Neutrophil (primary cell): ENCODE results near the gene IL4R.
A peak's percentile ranks its signal among the peaks of the same experiment; 100 is the strongest.

Experiments
- H3K27ac ChIP-seq: fragments of 200-600 bp; sonication (generic); 2 replicates; pipeline ENCODE4 v1.5.1; 2016; ENCODE audit warnings: mild to moderate bottlenecking, moderate library complexity
- H3K27me3 ChIP-seq: fragments of 200-600 bp; sonication (generic); 2 replicates; pipeline ENCODE4 v1.6.0; 2016; ENCODE audit warnings: mild to moderate bottlenecking
- H3K36me3 ChIP-seq: fragments of 200-600 bp; sonication (generic); 2 replicates; pipeline ENCODE4 v1.5.1; 2017
- H3K4me1 ChIP-seq, 2 experiments: fragments of 200-600 bp in 1 of 2; sonication (generic) in 1 of 2; 1 replicate in 1 of 2; 2 replicates in 1 of 2; pipeline versions ENCODE4 v1.5.1 to v1.6.1; 2013 to 2016; ENCODE audit warnings: low read depth in 1 of 2, low read length in 1 of 2, mild to moderate bottlenecking in 1 of 2, moderate library complexity in 1 of 2; ENCODE audit not compliant: control insufficient read depth in 1 of 2, insufficient read depth in 1 of 2
- H3K4me3 ChIP-seq, 2 experiments: fragments of 200-600 bp in 1 of 2; sonication (generic) in 1 of 2; 1 replicate in 1 of 2; 2 replicates in 1 of 2; pipeline ENCODE4 v1.5.1; 2013 to 2016; ENCODE audit warnings: low read depth in 1 of 2, low read length in 1 of 2, mild to moderate bottlenecking in 1 of 2, moderate library complexity in 1 of 2
- H3K9me3 ChIP-seq: fragments of 200-600 bp; sonication (generic); 2 replicates; pipeline ENCODE4 v1.5.1; 2016
- CTCF ChIP-seq: fragments of 200-600 bp; sonication (generic); IDR thresholded peaks from 2 replicates; pipeline ENCODE4 v1.5.1; 2016; ENCODE audit warnings: antibody characterized with exemption

Gene IL4R

GRCh38 chr16:27351989-27352388, 38.2 kb downstream of the IL4R start:
- H3K36me3 ChIP-seq: peaks cover 100% of the 10 kb centered on the region
- TF ChIP-seq CTCF: no peak
- no peaks in the 10 kb centered on the region for H3K9me3 ChIP-seq
- no peak overlapping the region for H3K4me3 ChIP-seq
- H3K27ac ChIP-seq: peak overlapping the region; percentile 31
- no peaks in the 10 kb centered on the region for H3K27me3 ChIP-seq
- H3K4me1 ChIP-seq: peaks cover 13% of the 10 kb centered on the region in 2 experiments

- H3K36me3 ChIP-seq: peaks cover 100% of the 10 kb centered on the region
- peak overlapping the region; percentile 63 for H3K27ac ChIP-seq
- no peak overlapping the region for H3K4me3 ChIP-seq
Measured at GRCh38 chr16:27353853-27354252, 40.1 kb downstream of the IL4R start.

GRCh38 chr16:27355610-27356009, 41.8 kb downstream of the IL4R start:
- Histone ChIP-seq H3K36me3 (peaks cover 99% of the 10 kb centered on the region), H3K4me1 (no peaks in the 10 kb centered on the region), H3K9me3 (no peaks in the 10 kb centered on the region), H3K4me3 (no peak overlapping the region), H3K27ac (peak overlapping the region; percentile 63), H3K27me3 (no peaks in the 10 kb centered on the region)
- no peak for TF ChIP-seq CTCF

More at GRCh38 chr16:27353853-27354252, 40.1 kb downstream of the IL4R start:
- TF ChIP-seq CTCF: no peak
- H3K9me3 ChIP-seq: no peaks in the 10 kb centered on the region
- no peaks in the 10 kb centered on the region for H3K4me1 ChIP-seq
- no peaks in the 10 kb centered on the region for H3K27me3 ChIP-seq

- Histone ChIP-seq H3K4me3 (no peak overlapping the region), H3K27me3 (no peaks in the 10 kb centered on the region), H3K36me3 (peaks cover 99% of the 10 kb centered on the region), H3K27ac (no peak overlapping the region), H3K4me1 (no peaks in the 10 kb centered on the region), H3K9me3 (no peaks in the 10 kb centered on the region)
- no peak for TF ChIP-seq CTCF
Measured at GRCh38 chr16:27356794-27357193, 43.0 kb downstream of the IL4R start.

GRCh38 chr16:27359051-27359450, 45.3 kb downstream of the IL4R start:
- H3K9me3 ChIP-seq: no peaks in the 10 kb centered on the region
- peaks cover 99% of the 10 kb centered on the region for H3K36me3 ChIP-seq
- H3K4me3 ChIP-seq: no peak overlapping the region
- no peak for TF ChIP-seq CTCF
- H3K4me1 ChIP-seq: peaks cover 0 to 10% of the 10 kb centered on the region in 2 experiments
- no peak overlapping the region for H3K27ac ChIP-seq
- H3K27me3 ChIP-seq: no peaks in the 10 kb centered on the region

- no peaks in the 10 kb centered on the region for H3K9me3 ChIP-seq
- TF ChIP-seq CTCF: no peak
- H3K4me1 ChIP-seq: peaks cover 0 to 12% of the 10 kb centered on the region in 2 experiments
- no peak overlapping the region for H3K4me3 ChIP-seq
- H3K36me3 ChIP-seq: peaks cover 99% of the 10 kb centered on the region
- no peak overlapping the region for H3K27ac ChIP-seq
- no peaks in the 10 kb centered on the region for H3K27me3 ChIP-seq
Measured at GRCh38 chr16:27359615-27360014, 45.8 kb downstream of the IL4R start.
